LNCAP (cell line): Measurements from ENCODE around the gene DHRS12.

Experiments used
- TF ChIP-seq, protein P1 (sequence below): fragments of 450-650 bp; IDR thresholded peaks from 2 replicates; pipeline ENCODE4 v1.5.1; 2017; ENCODE audit warnings: mild to moderate bottlenecking

DHRS12 gene

DNA sequence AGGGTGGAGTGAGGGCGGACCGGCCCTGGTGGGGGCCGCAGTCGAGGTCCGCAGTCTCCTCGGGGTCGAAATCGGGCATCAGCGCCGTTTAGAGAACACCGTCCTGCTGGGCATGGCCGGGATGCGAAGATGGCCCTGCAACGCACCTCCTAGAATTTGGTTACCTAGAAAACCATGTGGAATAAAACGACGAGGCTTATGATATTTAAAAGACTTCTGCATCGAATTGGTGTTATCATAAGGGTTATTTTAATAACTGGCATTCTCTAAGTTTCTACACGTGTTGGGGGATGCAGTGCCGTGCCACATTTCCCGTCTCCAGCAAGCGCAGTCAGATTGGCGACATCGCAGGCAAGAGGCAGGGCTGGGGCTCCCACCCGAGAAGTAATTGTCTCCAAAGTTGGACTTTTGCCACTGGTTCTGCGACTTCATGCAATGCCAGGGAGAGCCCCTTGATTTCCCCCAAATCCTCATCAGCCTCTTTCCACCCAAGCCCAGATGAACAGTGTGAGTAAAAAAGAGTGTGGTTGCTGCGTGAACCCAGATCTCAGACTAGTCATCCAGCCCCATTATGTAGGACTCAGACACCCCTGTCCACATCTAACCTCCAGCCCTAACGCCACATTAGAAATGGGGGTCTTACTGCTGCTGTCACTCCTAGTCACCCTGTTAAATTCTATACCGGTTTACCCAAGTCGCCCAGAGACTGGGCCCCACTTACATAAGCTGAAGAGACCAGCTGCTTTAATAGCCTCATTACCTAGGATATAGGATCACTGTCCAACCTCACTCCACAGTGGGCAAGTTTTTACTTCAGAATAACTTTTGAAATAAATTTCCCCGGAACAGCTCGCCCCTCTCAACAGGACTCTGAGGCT lies 571 bp upstream of the DHRS12 start:
- TF ChIP-seq, protein P1, sequence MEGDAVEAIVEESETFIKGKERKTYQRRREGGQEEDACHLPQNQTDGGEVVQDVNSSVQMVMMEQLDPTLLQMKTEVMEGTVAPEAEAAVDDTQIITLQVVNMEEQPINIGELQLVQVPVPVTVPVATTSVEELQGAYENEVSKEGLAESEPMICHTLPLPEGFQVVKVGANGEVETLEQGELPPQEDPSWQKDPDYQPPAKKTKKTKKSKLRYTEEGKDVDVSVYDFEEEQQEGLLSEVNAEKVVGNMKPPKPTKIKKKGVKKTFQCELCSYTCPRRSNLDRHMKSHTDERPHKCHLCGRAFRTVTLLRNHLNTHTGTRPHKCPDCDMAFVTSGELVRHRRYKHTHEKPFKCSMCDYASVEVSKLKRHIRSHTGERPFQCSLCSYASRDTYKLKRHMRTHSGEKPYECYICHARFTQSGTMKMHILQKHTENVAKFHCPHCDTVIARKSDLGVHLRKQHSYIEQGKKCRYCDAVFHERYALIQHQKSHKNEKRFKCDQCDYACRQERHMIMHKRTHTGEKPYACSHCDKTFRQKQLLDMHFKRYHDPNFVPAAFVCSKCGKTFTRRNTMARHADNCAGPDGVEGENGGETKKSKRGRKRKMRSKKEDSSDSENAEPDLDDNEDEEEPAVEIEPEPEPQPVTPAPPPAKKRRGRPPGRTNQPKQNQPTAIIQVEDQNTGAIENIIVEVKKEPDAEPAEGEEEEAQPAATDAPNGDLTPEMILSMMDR = no peak

DNA sequence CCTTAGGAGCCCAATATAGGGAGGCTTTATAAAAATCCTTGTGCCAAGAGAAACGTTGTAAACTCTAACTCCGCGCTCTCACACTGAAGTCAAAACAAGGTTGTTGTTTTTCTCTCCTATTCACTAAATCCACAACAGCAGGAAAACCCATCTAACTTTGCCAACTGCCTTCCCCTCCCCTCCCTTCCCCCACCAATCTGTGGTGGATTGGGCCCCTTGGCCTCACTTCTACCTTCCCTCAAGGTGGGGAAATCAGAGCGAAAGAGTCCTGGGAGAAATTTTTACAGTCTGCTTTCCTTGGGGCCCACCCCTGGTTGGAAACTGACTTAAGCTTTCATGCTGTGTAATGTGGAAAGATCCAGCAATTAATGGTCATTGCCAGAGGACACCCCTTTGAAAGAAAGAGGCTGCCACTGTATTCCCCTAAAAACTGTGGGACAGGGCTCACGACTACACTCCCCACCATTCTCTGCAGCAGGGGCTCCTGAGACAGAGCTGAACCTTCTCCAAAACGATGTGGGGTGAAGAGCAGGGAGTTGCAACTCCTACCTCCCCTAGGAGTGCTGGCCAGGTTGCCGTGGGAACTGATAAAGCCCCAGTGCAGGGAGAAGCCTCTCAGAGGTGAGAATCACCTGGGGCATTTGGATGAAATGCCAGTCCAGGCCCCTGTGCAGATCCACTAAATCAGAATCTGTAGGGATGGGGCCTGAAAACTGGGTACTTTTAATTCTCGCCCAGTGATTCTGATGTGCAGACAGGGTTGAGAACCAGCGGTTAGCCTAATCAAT lies 1.1 kb downstream of the DHRS12 start:
- TF ChIP-seq, protein P1 = no peak

DNA sequence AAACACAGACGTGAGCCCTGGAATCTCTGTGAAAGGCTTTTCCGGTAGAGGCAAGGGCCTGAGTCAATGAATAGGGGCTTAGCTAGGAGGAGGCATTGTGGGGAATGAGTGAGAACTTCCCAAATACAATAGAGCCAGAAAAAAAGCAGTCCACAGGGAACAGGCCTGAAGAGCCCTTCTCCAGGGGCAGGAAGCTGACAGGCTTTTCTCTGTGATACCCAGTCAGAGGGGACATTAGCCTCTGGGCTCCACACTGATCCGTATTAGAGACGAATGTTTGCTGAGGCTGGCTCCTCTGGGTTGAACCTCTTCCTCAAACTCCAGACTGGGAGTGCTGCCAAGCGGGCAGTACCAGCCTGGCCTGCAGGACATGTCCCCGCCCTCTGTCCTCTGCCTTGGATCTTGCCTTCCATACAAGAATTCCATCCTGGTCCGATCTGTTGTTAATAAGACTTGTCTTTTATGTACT lies 2.3 kb downstream of the DHRS12 start:
- TF ChIP-seq, protein P1 = no peak

DNA sequence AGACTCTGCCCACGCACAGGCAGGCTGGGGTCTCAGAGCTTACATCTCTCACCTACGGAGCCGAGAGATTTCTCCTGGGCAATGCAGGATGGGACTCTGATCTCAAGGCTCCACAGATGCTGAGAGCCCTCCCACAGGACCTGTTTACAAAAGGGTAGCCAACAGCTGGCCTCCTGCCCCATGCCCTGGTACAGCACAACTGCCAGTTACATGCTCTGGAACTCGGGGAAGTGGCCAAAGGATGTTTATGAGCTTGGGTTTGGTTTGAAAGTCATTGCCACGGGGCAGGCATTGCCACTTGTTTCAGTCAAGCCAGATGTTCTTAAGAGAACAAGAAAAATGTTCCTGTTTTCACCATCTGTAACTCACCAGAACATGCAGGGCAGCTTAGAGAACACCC lies 3.5 kb downstream of the DHRS12 start:
- TF ChIP-seq, protein P1 = no peak

DNA sequence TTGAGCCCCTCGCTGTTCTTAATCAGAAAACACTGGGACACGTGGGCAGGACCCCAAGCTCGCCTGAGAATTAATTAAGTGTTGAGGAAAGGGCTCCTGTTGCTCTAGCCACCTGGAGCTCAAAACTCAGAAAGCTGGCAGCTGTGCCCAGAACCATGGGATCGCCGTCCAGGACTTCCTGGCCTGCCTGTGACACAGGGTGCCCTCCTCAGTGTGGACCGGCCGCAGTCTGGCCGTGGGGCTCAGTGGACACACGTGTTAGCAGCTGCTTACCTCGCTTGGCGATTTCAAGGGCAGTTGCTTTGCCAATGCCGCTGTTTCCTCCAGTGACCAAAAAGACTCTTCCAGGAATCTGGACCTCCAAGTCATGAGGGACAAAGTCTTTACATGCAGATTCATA lies 4.7 kb downstream of the DHRS12 start:
- TF ChIP-seq, protein P1 = no peak

DNA sequence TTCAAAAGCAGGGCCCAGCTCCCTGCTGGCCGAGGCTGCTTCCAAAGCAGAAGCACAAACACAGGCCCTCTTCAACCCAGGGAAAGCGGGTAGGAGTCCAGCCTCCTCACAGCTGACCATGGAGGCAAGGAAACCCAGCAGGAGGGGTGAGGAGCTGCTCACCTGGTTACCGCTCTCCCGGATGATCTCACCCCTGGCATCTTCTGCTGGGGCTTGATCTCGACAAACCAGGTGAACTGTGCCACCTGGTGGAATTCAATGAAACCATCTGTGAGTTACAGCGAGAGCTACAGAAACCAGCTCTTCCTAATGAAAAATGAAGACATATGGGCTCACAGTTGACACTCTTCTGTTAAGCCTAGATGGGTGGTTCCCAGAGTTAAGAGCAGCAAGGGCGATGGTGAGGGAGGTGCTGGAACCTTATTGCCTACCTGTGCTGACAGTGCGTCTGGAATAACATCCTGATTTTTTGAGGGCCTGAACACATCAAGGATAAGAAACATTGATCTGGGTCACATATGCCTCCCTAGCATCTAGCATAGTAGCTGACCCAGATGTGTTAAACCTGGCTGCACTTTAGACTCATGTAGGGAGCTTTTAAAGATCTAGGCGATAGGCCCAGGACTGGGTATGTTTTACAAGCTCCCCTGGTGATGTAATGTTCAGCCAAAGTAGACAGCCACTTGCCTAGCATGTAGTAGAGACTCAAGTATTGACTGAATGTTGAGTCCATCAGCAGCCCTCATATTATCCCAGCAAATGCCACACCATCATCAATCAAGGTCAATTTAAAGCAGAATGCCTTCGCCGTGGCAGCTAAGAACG lies 6.1 kb downstream of the DHRS12 start:
- TF ChIP-seq, protein P1 = peak; percentile 69

DNA sequence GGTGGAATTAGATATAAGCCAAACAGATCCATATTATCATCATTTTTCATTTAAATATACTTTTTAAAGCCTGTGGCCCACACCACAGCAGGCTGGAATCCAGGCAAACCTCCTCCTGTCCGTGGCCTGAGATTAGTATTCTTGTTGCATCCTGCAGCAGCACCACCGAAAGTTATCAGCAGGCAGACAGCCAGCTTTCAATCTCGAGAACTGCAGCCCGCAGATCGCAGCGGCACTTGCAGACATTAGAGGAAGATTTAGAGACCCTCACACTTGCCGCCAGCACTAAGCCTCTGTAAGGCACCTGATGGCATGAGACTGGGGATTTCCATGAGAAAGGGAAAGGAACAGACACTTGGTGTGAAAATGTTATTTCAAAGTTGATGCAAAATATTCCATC lies 7.4 kb downstream of the DHRS12 start:
- TF ChIP-seq, protein P1 = no peak
